HK-2 (cell line): ENCODE data around the gene ACKR1.

Source experiments
- DNase-seq: peaks from one replicate; pipeline ENCODE4 v3.0.0-alpha.2; 2018; ENCODE audit not compliant: unreplicated experiment

Gene ACKR1

DNA sequence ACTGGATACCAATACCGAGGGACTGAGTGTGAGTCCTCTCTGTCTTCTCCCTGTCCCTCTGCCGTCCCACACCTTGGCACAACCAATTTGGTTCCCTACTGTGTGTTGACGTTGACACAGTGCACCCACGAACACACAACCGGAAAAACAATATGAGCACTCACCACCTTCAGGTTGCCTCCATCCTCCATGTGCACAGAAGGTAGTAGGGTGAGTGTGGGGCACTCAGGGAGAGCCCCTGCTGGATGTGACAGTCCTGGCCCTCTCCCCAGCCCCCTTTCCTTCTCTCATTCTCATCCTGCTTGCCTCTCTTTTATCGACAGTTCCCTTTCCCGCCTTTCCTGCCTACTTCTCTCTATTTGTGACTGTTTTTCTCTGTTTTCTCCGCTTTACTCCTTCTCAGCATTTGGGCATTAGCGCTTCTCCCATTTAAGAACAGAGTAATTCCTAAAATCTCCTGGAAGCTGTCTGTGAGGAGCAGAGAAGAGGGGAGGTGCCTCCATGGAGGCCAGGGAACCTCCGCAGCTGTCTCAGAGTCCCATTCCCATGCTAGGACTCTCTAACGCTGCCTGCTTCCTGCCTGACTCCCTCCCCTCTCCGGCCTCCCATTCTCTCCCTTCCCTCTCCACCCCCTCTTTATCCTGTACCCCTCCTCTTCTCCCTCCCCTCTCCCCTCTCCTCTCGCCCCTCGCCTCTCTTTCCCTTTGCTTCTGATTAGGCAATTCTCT is 16.9 kb upstream of the ACKR1 start:
- DNase-seq = peak; percentile 5

DNA sequence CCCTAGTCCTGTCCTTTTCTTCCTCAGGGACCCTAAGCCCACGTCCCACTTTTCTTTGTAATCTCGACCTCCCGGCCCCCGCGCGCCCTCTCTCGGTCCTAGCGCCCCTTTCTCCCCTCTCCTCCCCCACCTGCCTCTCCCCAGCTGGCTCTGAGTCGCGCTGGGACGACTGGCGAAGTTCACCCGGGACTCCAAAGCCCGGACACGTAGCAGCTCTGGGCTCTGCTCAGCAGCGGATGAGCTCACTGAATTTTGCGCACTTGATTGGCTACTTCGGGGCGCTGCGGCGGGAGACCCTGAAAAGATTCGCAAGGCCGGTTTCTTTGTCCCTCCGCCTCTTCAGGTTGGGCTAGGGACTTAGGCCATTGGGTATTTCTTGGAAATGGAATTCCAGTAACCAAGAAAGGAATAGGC is 16.3 kb upstream of the ACKR1 start:
- DNase-seq = peak; percentile 62

DNA sequence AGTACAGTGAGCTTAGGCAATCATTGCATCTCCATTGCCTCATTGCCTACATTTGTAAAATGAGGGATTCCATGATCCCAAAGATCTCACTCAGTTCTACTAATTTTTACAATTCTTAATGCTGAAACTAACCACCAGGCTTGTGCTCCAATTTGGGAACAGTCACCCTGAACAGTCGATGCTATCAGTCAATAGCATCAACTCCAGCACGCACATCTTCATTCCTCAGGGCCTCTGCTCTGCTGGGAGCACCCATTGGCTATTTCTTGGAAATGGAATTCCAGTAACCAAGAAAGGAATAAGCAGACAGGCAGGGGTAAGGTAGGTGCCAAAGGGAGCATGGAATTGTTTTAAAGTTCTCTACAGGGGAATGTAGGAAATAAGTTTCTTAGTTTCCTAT is 14.2 kb upstream of the ACKR1 start:
- no peak for DNase-seq

DNA sequence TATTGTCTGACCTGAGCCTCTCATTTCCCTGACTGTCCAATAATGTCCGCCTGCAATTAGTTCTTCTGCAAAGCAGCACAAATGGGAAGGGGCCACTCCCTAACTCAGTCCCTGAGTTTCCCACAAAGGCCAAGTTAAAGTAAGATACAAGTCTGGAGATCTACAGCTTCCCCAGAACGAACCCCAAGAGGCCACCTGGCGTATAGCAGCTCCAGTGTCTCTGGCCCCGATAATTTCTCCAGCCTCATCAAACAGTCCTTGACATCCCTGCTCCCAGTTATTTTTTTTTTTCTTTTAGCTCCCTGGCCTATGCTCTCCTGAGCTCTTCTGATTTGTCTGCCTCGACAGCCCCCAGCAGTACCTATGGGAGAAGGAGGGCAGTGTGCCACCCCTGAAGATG is 8.1 kb upstream of the ACKR1 start:
- no peak for DNase-seq

- peak; percentile 61 for DNase-seq
These were observed 6.8 kb upstream of the ACKR1 start for GRCh38 chr1:159197561-159198557.

GRCh38 chr1:159199901-159200300 is 4.8 kb upstream of the ACKR1 start:
- no peak for DNase-seq

- DNase-seq = no peak
These were observed 3.9 kb upstream of the ACKR1 start for GRCh38 chr1:159200769-159201168.

GRCh38 chr1:159201642-159202041 is 3.0 kb upstream of the ACKR1 start:
- no peak for DNase-seq

- no peak for DNase-seq
These were observed 1.1 kb upstream of the ACKR1 start for GRCh38 chr1:159203610-159204009.

DNA sequence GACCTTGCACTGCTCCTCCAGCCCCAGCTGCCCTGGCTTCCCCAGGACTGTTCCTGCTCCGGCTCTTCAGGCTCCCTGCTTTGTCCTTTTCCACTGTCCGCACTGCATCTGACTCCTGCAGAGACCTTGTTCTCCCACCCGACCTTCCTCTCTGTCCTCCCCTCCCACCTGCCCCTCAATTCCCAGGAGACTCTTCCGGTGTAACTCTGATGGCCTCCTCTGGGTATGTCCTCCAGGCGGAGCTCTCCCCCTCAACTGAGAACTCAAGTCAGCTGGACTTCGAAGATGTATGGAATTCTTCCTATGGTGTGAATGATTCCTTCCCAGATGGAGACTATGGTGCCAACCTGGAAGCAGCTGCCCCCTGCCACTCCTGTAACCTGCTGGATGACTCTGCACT is 550 bp downstream of the ACKR1 start:
- no peak for DNase-seq

GRCh38 chr1:159206110-159206509 is 1.4 kb downstream of the ACKR1 start:
- no peak for DNase-seq

DNA sequence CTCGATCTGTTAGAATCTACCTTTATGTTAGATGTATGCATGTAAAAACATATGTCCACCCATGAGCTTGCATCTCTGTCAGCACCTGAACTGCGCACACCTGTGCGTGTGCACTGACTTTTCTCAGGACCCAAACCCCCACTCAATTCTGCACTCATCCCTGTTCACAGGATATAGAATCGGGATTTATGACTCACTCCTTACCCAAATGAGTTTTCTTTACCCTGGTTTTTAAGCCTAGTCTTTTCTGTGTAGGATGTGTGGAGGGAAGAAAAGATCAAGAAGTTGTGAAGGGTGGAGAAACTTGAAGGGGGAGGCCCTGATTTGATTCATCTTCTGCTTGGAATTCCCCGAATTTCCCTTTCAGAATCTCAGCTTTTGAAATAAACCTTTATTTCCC is 2.4 kb downstream of the ACKR1 start:
- no peak for DNase-seq

GRCh38 chr1:159207774-159208173 is 3.1 kb downstream of the ACKR1 start:
- no peak for DNase-seq

- DNase-seq = no peak
These were observed 3.6 kb downstream of the ACKR1 start for GRCh38 chr1:159208175-159208825.

DNA sequence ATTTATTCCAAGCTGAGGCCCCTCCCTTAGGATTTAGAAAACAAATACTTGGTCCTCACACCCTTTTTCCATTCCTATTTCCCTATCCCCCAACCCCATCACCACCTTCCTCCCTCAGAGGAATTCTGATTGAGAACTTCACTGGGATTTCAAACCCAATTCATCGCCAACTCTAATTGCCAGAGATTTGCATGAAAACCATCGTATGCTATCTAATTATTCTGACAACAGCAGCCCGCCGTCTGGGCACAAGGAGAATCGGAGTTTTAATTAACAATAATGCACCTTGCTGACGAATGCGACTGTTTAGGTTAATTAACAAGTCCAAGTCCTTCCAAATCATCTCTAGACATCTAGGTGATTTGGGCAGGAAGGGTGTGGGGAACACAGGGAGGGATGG is 4.4 kb downstream of the ACKR1 start:
- no peak for DNase-seq

GRCh38 chr1:159211331-159212136 is 6.9 kb downstream of the ACKR1 start:
- DNase-seq = peak; percentile 47

DNA sequence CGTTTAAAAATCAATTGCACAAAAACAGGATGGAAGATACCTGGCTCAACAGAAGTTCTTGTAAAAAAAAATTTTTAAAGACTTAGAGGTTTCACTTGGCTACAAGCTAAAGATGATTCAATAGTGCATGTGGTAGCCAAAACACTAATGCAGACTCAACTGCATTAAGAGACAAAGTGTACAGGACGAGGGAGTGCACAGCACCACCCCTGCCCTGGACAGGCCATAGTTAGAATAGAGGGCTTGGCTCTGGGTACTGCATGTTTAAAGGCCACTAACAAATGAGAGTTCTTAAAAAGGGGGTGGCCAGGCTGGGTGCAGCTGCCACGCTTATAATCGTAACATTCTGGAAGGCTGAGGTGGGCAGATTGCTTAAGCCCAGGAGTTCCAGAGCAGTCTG is 7.9 kb downstream of the ACKR1 start:
- DNase-seq = no peak

DNA sequence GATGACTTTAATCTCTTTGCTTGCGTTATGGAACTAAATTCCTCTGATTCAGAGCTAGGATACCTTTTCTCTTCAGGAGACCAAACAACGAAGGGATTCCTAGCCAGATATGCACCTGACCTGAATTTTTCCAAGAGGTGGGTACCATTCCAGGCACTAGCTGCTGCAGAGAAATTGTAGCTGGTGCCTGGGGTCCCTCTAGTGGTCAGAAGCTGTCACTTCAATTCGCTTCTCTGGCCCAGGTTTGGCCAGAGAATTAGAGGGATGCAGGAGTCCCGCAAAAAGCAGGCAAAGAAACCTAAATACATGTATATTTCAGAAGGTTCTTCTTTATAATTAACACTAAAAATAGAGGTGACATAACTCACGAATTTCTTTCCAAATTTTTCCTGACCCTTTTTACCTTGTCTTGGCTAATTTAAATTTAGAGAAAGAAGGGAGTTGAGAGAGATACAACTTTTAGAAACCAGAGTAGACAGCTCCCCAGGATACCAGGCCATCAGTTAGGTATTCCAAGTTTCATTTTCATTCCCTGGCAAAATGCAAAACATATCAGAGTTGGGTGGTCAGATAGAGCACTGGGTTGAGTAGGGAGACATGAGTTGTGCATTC is 9.6 kb downstream of the ACKR1 start:
- peak; percentile 35 for DNase-seq

GRCh38 chr1:159218649-159219636 is 14.3 kb downstream of the ACKR1 start:
- no peak for DNase-seq
